OCI-LY7 (cell line): ENCODE data around the gene MAP3K14.

ENCODE experiments used
- CTCF ChIP-seq: fragments of 200-600 bp; sonication (generic); conservative IDR thresholded peaks from 2 replicates; pipeline ENCODE4 v1.5.1; 2014; ENCODE audit warnings: mild to moderate bottlenecking, antibody characterized with exemption, low read length, moderate library complexity, mixed read lengths
- EZH2phosphoT487 ChIP-seq: fragments of 200-600 bp; sonication (generic); IDR thresholded peaks from 2 replicates; pipeline ENCODE4 v1.6.1; 2018; ENCODE audit warnings: low read depth, borderline replicate concordance, mild to moderate bottlenecking, mixed run types, antibody characterized with exemption, low read length, moderate library complexity, mixed read lengths

- no peak for TF ChIP-seq CTCF
- TF ChIP-seq EZH2phosphoT487, result no peak
Measured at GRCh38 chr17:45258981-45259380, 57.8 kb downstream of the MAP3K14 start.
